Neural progenitor cell (in vitro differentiated cells): Measurements from ENCODE around the gene DUSP2. TPM values are rescaled to one million over a fixed set of nuclear protein-coding genes. Genes with fewer than 3 reads are reported as not detected.
A peak's percentile ranks its signal among the peaks of the same experiment; 100 is the strongest.

Source experiments
- DNase-seq: peaks from one replicate; pipeline ENCODE4 v3.0.0-alpha.2; 2016; ENCODE audit warnings: low spot score
- H2AFZ ChIP-seq: fragments of 200-600 bp; sonication (generic); replicated peaks from 2 replicates; pipeline ENCODE4 v1.6.1; 2016; ENCODE audit warnings: antibody characterized with exemption
- H3F3A ChIP-seq: fragments of 200-600 bp; sonication (generic); 2 replicates; pipeline ENCODE4 v1.6.1; 2016; ENCODE audit warnings: antibody characterized with exemption, low read depth
- H3K27ac ChIP-seq: fragments of 200-600 bp; sonication (generic); 2 replicates; pipeline ENCODE4 v1.5.1; 2016; ENCODE audit warnings: mild to moderate bottlenecking
- H3K27me3 ChIP-seq: fragments of 200-600 bp; sonication (generic); 2 replicates; pipeline ENCODE4 v1.6.1; 2016; ENCODE audit warnings: mild to moderate bottlenecking, moderate library complexity
- H3K36me3 ChIP-seq: fragments of 200-600 bp; sonication (generic); 2 replicates; pipeline ENCODE4 v1.5.1; 2016
- H3K4me1 ChIP-seq: fragments of 200-600 bp; sonication (generic); 2 replicates; pipeline ENCODE4 v1.6.1; 2016; ENCODE audit warnings: mixed run types
- H3K4me2 ChIP-seq: fragments of 200-600 bp; sonication (generic); 2 replicates; pipeline ENCODE4 v1.6.1; 2016
- H3K4me3 ChIP-seq: fragments of 200-600 bp; sonication (generic); 2 replicates; pipeline ENCODE4 v1.5.1; 2016
- H3K79me2 ChIP-seq: fragments of 200-600 bp; sonication (generic); 2 replicates; pipeline ENCODE4 v1.6.1; 2016; ENCODE audit warnings: low read depth
- H3K9ac ChIP-seq: fragments of 200-600 bp; sonication (generic); 2 replicates; pipeline ENCODE4 v1.6.1; 2016
- H3K9me3 ChIP-seq: fragments of 200-600 bp; sonication (generic); 2 replicates; pipeline ENCODE4 v1.5.1; 2016; ENCODE audit warnings: low read depth
- H4K20me1 ChIP-seq: fragments of 200-600 bp; sonication (generic); 2 replicates; pipeline ENCODE4 v1.6.1; 2016; ENCODE audit warnings: low read depth
- H3K27ac Mint-ChIP-seq: 3 replicates; pipeline ENCODE4 v1.8.0; 2021; ENCODE audit warnings: mixed read lengths
- H3K27me3 Mint-ChIP-seq: 2 replicates; pipeline ENCODE4 v1.8.0; 2022; ENCODE audit warnings: low read depth, mild to moderate bottlenecking, inconsistent platforms, moderate library complexity, mixed read lengths; ENCODE audit not compliant: insufficient read depth
- H3K36me3 Mint-ChIP-seq: 3 replicates; pipeline ENCODE4 v1.8.0; 2021; ENCODE audit warnings: mixed read lengths
- H3K4me1 Mint-ChIP-seq: 3 replicates; pipeline ENCODE4 v1.8.0; 2021; ENCODE audit warnings: mixed read lengths
- H3K4me3 Mint-ChIP-seq: 3 replicates; pipeline ENCODE4 v1.8.0; 2021; ENCODE audit warnings: mild to moderate bottlenecking, moderate library complexity, mixed read lengths
- H3K9me3 Mint-ChIP-seq: 3 replicates; pipeline ENCODE4 v1.8.0; 2020; ENCODE audit warnings: mixed read lengths
- EZH2 ChIP-seq: fragments of 200-600 bp; sonication (generic); IDR thresholded peaks from 2 replicates; pipeline ENCODE4 v1.6.1; 2017; ENCODE audit warnings: antibody characterized with exemption, mild to moderate bottlenecking, moderate library complexity
- EZH2phosphoT487 ChIP-seq: fragments of 200-600 bp; sonication (generic); IDR thresholded peaks from 2 replicates; pipeline ENCODE4 v1.6.1; 2017; ENCODE audit warnings: antibody characterized with exemption
- total RNA-seq: library from RNA; depleted of rRNA; stranded (reverse); fragments of >200 nt; gene quantifications from 2 replicates; pipeline ENCODE4 v1.2.3, GENCODE V29; 2015; ENCODE audit warnings: low replicate concordance
- TF ChIP-seq, protein P1 (sequence below): fragments of 200-600 bp; sonication (generic); IDR thresholded peaks from 2 replicates; pipeline ENCODE4 v1.5.1; 2017; ENCODE audit warnings: antibody characterized with exemption, mild to moderate bottlenecking

DUSP2 gene
- total RNA-seq, 1 donor from 2014 or later: not detected

DNA sequence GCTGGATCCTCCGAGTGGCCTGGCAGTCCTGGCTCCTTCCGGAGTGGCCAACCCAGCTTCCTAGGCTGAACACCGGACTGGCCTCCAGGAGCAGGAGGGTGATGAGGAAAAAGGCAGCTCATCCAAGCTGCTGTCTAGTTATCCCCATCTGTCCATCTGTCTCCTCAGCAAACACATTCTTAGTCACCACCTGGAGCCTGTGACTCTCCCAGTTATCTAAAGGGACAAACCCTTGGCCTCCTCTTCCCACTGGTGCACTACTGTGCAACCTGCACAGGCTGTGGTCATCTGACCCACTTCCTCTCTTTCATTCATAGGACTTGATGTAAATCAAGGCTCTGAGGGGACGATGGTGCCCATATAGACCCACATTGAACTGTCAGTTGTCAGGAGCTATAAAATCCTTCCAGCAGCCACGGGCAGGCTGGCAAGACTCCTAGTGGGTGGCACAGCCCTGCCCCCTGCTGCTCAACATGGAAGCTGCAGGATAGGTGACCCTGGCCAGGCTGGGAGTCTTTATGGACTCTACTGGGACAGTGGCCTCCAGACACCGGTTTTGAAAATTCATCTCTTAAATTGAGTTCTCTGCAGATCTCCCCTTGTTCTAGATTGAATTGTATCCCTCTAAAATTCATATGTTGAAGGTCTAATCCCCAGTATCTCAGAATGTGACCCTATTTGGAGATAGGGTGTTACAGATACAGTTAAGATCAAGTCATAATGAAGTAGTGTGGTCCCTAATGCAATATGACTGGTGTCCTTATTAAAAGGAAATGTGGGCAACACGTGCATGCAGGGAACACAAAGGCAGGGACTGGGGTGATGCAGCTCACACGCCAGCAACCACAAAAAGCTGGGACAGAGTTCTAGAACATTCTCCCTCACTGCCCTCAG lies 29.3 kb upstream of the DUSP2 start:
- peaks cover 5% of the 10 kb centered on the region for H3K9me3 Mint-ChIP-seq
- H3K27me3 Mint-ChIP-seq: peaks cover 4% of the 10 kb centered on the region
- H3K4me3 ChIP-seq: no peak overlapping the region
- no peaks in the 10 kb centered on the region for H3K9me3 ChIP-seq
- H3K36me3 ChIP-seq: no peaks in the 10 kb centered on the region
- H4K20me1 ChIP-seq: no peaks in the 10 kb centered on the region
- no peak overlapping the region for H3K4me2 ChIP-seq
- H3K27ac ChIP-seq: no peak overlapping the region
- H2AFZ ChIP-seq: no peak overlapping the region
- TF ChIP-seq EZH2phosphoT487 (no peak), EZH2 (no peak)
- TF ChIP-seq, protein P1, sequence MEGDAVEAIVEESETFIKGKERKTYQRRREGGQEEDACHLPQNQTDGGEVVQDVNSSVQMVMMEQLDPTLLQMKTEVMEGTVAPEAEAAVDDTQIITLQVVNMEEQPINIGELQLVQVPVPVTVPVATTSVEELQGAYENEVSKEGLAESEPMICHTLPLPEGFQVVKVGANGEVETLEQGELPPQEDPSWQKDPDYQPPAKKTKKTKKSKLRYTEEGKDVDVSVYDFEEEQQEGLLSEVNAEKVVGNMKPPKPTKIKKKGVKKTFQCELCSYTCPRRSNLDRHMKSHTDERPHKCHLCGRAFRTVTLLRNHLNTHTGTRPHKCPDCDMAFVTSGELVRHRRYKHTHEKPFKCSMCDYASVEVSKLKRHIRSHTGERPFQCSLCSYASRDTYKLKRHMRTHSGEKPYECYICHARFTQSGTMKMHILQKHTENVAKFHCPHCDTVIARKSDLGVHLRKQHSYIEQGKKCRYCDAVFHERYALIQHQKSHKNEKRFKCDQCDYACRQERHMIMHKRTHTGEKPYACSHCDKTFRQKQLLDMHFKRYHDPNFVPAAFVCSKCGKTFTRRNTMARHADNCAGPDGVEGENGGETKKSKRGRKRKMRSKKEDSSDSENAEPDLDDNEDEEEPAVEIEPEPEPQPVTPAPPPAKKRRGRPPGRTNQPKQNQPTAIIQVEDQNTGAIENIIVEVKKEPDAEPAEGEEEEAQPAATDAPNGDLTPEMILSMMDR: peak; percentile 86
- H3K27me3 ChIP-seq: no peaks in the 10 kb centered on the region
- DNase-seq: peak; percentile 84
- peak overlapping the region; percentile 18 for H3K27ac Mint-ChIP-seq
- H3F3A ChIP-seq: no peaks in the 10 kb centered on the region
- no peaks in the 10 kb centered on the region for H3K36me3 Mint-ChIP-seq
- H3K4me1 Mint-ChIP-seq: no peaks in the 10 kb centered on the region
- H3K79me2 ChIP-seq: no peaks in the 10 kb centered on the region
- no peaks in the 10 kb centered on the region for H3K4me1 ChIP-seq
- H3K9ac ChIP-seq: no peak overlapping the region
- H3K4me3 Mint-ChIP-seq: peak overlapping the region; percentile 50

DNA sequence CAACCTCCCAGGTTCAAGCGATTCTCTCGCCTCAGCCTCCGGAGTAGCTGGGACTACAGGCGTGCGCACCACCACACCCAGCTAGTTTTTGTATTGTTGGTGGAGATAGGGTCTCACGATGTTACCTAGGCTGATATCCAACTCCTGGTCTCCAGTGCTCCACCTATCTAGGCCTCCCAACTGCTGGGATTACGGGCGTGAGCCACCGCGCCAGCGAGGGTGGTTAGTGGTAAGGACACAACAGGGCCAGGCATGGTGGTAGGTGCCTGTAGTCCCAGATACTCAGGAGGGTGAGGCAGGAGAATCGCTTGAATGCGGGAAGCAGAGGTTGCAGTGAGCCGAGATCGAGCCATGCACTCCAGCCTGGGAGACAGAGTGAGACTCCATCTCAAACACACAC lies 26.6 kb upstream of the DUSP2 start:
- H3K4me2 ChIP-seq: no peak overlapping the region
- H3K27ac ChIP-seq: no peak overlapping the region
- no peaks in the 10 kb centered on the region for H4K20me1 ChIP-seq
- Mint-ChIP-seq H3K9me3 (peaks cover 8% of the 10 kb centered on the region), H3K27ac (no peak overlapping the region), H3K4me1 (no peaks in the 10 kb centered on the region), H3K36me3 (no peaks in the 10 kb centered on the region), H3K27me3 (peaks cover 2% of the 10 kb centered on the region), H3K4me3 (no peak overlapping the region)
- no peaks in the 10 kb centered on the region for H3K36me3 ChIP-seq
- H3K9me3 ChIP-seq: no peaks in the 10 kb centered on the region
- DNase-seq: no peak
- TF ChIP-seq, protein P1: no peak
- TF ChIP-seq EZH2phosphoT487 (no peak), EZH2 (no peak)
- no peak overlapping the region for H3K4me3 ChIP-seq
- no peak overlapping the region for H3K9ac ChIP-seq
- H3K27me3 ChIP-seq: no peaks in the 10 kb centered on the region
- H2AFZ ChIP-seq: no peak overlapping the region
- H3K4me1 ChIP-seq: no peaks in the 10 kb centered on the region
- no peaks in the 10 kb centered on the region for H3F3A ChIP-seq
- H3K79me2 ChIP-seq: no peaks in the 10 kb centered on the region

GRCh38 chr2:96170626-96171025 lies 25.4 kb upstream of the DUSP2 start:
- Histone ChIP-seq H3K4me3 (no peak overlapping the region), H3K4me2 (no peak overlapping the region), H4K20me1 (no peaks in the 10 kb centered on the region), H3K4me1 (no peaks in the 10 kb centered on the region), H3K36me3 (no peaks in the 10 kb centered on the region), H3K9ac (no peak overlapping the region), H3K27me3 (no peaks in the 10 kb centered on the region), H3F3A (no peaks in the 10 kb centered on the region), H3K79me2 (no peaks in the 10 kb centered on the region), H3K27ac (no peak overlapping the region), H3K9me3 (no peaks in the 10 kb centered on the region), H2AFZ (no peak overlapping the region)
- no peaks in the 10 kb centered on the region for H3K36me3 Mint-ChIP-seq
- H3K9me3 Mint-ChIP-seq: peaks cover 8% of the 10 kb centered on the region
- peaks cover 2% of the 10 kb centered on the region for H3K27me3 Mint-ChIP-seq
- peak overlapping the region; percentile 24 for H3K27ac Mint-ChIP-seq
- DNase-seq: no peak
- H3K4me3 Mint-ChIP-seq: no peak overlapping the region
- TF ChIP-seq EZH2phosphoT487 (no peak), EZH2 (no peak)
- TF ChIP-seq, protein P1: no peak
- no peaks in the 10 kb centered on the region for H3K4me1 Mint-ChIP-seq
